OCI-LY3 (cell line): Measurements from ENCODE around the gene PRM3.

Experiments
- EZH2phosphoT487 ChIP-seq: fragments of 200-600 bp; shearing (Covaris generic); IDR thresholded peaks from 2 replicates; pipeline ENCODE4 v1.6.1; 2018; ENCODE audit warnings: antibody characterized with exemption, mixed run types, low read depth
- TF ChIP-seq, protein P1 (sequence below): fragments of 200-600, 300-600 bp; sonication (generic); IDR thresholded peaks from 2 replicates; pipeline ENCODE4 v1.5.1; 2014; ENCODE audit warnings: antibody characterized with exemption, low read length, low read depth

GRCh38 chr16:11272484-11272883, 945 bp downstream of the PRM3 start:
- TF ChIP-seq, protein P1, sequence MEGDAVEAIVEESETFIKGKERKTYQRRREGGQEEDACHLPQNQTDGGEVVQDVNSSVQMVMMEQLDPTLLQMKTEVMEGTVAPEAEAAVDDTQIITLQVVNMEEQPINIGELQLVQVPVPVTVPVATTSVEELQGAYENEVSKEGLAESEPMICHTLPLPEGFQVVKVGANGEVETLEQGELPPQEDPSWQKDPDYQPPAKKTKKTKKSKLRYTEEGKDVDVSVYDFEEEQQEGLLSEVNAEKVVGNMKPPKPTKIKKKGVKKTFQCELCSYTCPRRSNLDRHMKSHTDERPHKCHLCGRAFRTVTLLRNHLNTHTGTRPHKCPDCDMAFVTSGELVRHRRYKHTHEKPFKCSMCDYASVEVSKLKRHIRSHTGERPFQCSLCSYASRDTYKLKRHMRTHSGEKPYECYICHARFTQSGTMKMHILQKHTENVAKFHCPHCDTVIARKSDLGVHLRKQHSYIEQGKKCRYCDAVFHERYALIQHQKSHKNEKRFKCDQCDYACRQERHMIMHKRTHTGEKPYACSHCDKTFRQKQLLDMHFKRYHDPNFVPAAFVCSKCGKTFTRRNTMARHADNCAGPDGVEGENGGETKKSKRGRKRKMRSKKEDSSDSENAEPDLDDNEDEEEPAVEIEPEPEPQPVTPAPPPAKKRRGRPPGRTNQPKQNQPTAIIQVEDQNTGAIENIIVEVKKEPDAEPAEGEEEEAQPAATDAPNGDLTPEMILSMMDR, result no peak
- TF ChIP-seq EZH2phosphoT487, result no peak
